Measurements from ENCODE around the gene SEMA3D.

The SEMA3D gene

GRCh38 chr7:85081392-85081791, 105.5 kb downstream of the SEMA3D start:
- DNase-seq (ENCODE audit: low read depth in 1 of 2, low spot score in 1 of 2): no peak

- no peak for DNase-seq (ENCODE audit: low read depth in 1 of 2, low spot score in 1 of 2)
These were observed 107.4 kb downstream of the SEMA3D start for GRCh38 chr7:85079434-85079833.

DNA sequence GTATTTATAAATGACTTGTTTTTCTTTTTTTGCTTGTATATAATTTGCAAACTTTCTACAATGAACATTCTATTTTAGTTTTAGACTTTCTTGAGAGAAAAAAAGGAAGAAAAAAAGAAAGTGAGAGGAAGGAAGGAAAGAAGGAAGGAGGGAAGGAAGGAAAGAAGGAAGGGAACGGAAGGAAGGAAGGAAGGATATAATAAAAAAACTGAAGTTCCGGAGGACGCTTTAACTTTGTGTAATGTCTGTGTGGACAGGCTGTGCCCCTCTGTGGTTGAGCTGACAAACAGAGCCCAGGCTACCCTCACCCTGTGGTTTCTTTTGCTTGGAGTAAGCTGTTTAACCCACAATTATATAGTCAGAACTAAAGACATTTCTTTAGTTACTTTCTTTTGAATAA, 108.7 kb downstream of the SEMA3D start:
- DNase-seq (ENCODE audit: low read depth in 1 of 2, low spot score in 1 of 2): no peak

GRCh38 chr7:85075864-85076263, 111.0 kb downstream of the SEMA3D start:
- no peak for DNase-seq (ENCODE audit: low read depth in 1 of 2, low spot score in 1 of 2)

GRCh38 chr7:85074992-85075391, 111.9 kb downstream of the SEMA3D start:
- no peak for DNase-seq (ENCODE audit: low read depth in 1 of 2, low spot score in 1 of 2)

DNA sequence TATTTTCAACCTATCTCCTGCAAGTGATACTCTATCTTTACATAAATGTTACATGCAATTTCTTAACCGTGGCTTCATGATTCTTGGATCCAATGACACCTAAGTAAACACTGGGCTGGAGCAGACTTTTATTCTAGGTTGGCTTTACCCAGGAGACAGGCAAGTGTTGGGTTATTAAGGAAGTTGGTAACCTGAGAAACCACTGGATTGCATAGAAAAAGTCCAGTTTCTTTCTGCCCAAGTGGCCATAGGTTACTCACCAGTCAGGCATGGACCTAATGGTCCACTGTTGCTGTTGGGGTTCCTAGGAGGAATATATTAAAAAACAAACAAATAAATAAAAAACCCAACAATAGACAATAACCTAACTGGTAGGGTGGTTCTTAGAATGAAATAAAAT, 112.8 kb downstream of the SEMA3D start:
- DNase-seq (ENCODE audit: low read depth in 1 of 2, low spot score in 1 of 2): no peak

DNA sequence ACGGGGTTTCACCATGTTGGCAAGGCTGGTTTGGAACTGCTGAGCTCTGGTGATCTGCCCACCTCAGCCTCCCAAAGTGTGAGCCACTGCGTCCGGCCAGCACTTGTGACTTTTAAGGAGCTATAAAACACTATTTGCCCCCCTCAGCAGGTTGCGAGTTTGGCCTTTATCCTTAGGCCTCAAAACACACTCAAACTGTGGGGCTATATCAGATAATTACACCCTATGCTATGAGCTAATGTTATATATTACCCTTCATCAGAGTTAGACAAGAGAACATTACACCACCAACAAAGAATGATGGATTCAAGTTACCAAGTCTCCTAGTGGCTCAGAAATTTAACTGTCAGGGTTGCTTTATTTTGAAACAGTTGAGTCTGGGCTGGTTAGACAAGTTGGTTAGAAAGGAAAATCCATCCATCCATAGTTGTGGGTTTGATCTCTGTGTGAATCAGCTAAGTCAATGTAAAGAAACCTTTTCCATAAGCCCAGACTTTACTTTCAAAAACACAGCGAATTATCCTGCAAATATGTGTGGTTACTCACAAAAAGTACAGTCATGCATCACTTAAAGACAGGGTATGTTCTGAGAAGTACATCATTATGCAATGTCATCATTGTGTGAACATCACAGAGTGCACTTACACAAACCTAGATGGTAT, 115.8 kb downstream of the SEMA3D start:
- no peak for DNase-seq (ENCODE audit: low read depth in 1 of 2, low spot score in 1 of 2)

DNA sequence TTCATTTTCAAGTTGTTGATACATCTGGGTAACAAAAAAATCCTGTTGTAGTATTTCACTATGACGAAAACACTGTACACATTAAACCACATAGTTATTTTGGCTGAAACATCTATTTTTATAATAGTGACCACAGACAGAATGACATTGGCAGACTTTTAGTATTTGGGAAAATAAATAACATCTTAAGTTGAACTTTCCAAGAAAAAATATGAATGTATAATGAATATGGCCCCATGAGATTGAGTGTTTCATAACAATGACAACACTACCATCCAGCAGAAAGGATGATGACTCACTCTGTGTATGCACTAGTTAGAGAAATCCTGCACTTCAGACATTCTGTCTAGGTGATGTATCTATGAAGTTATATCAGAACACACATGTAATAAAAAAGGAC, 118.1 kb downstream of the SEMA3D start:
- no peak for DNase-seq (ENCODE audit: low read depth in 1 of 2, low spot score in 1 of 2)

DNA sequence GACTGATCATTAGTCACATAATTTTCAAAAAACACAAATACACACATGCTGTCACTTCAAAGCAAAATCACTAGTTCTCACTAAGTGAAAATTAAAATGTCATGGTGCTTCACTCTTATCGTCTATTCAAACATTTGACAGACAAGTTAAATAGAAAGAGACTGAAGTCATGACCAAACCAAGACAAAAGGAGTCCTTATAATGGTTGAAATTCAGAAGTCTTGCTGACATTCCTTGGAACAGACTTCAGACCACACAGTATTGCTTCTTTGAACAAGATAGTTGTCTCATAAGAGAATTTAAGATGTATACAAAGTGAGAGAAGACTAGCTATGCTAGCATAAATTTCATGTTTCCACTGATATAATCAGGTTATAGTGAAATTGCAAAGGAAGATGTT, 119.5 kb downstream of the SEMA3D start:
- no peak for DNase-seq (ENCODE audit: low read depth in 1 of 2, low spot score in 1 of 2)

DNA sequence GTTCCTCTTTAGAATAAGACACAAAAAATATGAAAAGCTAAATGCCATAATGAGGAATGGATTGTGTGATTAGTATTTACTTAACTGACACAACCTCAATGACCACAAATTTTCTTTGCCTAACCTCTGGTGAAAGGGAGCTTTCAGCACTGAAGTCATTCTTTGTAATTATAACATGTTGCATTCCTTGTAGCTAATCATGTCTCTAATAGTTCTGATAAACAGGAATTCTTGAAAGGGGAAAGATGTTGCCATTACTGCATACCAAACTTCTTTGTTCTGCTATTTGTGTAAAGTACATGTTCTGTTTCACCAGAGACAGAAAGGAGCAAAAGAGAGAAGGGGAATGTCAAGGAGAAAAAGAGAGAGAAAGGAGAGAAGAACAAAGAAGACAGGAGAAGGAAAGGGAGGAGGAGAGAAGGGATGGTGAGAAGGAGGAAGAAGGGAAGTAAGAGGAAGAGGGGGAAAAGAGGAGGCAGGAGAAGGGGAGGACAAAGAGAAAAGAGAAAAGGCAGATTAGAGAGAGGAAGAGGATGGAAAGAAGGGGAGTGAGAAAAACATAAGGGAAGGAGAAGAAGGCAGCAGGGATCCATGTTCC, 120.9 kb downstream of the SEMA3D start:
- no peak for DNase-seq (ENCODE audit: low read depth in 1 of 2, low spot score in 1 of 2)

- DNase-seq (ENCODE audit: low read depth in 1 of 2, low spot score in 1 of 2): no peak
These were observed 121.5 kb downstream of the SEMA3D start for GRCh38 chr7:85065306-85065705.

DNA sequence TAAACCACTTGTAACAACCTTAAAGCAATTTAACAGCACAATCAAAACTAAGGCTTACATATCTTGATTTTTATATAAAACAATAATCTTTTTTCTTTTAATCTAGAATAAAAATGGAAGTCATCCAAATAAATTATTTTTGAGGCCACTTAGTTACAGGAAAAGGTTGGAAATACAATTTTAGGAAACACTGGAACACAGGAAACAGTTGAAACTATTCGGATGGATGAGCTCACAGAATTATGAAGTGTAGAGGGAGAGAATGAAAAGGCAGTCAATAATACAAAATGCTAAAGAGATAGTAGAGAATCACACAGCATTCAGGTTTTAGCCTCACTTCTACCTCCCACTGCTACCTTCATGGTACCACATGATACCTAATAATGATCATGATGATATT, 124.2 kb downstream of the SEMA3D start:
- no peak for DNase-seq (ENCODE audit: low read depth in 1 of 2, low spot score in 1 of 2)

DNA sequence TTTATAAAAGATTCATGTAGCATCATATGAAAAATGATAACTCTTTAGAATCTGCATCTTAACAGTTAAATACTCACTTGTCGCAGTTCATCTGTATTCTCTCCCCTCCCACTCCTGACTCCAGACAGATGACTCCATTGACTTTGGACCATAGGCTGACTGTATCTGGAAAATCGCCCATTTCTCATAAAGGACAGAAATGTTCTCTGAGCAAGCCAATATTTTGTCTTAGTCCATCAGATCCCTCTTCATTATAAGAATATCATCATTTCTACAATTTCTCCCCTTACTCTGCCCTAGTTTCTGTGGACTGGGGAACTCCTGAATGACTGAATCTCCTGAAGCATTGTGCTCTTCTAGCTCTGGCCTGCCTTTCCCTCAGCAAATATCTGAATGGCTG, 125.4 kb downstream of the SEMA3D start:
- no peak for DNase-seq (ENCODE audit: low read depth in 1 of 2, low spot score in 1 of 2)

- DNase-seq (ENCODE audit: low read depth in 1 of 2, low spot score in 1 of 2): no peak
These were observed 126.2 kb downstream of the SEMA3D start for GRCh38 chr7:85060696-85061095.

DNA sequence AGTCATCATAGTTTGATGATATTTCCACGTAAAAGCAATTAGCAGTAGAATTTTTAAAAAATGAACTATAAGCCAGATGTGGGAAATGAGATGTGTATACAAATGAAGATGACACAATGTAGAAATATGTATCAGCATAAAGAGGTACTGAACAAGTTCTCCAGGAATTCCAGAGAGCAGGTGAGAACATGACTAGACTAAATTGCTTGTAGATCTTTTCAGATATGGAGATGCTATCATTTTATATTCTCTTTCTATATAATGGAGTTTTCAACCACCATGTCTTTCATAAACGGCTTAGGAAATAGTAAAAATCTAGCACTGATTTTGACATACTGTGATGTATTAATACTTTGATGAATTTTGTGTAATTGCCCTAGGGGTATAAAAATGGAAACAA, 130.9 kb downstream of the SEMA3D start:
- no peak for DNase-seq (ENCODE audit: low read depth in 1 of 2, low spot score in 1 of 2)

DNA sequence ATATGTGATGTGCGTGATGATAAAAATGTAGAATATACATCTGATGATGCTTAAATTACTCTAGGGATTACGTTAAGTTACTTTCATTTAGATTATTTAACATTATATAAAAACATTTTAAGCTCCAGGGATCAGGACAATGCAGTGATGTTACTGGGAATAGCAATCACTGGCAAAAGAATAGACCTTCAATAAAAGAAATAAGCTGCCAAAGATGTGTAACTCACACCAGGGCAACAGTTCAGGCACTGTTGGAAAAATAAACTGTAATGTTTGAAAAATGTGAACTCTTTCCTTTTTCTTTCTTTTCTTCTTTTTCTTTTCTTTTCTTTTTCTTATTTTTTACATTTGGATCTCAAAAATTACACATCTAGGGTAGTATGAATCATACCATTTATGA, 131.7 kb downstream of the SEMA3D start:
- no peak for DNase-seq (ENCODE audit: low read depth in 1 of 2, low spot score in 1 of 2)

DNA sequence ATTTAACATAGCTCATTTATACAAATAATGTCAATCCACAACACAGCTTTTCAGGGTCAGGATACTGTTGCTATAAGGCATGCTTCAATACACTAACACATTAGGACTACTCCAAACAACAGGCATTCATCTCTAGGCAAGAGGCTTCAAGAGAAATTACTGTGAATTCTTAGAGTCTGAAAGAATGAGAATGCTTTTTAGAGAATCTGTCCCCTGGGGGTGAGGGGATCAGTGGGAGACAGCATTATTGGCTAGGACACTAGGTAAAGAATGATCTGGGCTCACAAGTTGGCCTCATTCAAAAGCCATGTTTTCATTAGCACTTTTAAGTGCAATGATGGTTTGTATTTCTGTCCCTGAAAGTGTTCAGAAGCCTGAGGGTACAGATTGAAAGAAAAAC, 132.6 kb downstream of the SEMA3D start:
- DNase-seq (ENCODE audit: low read depth in 1 of 2, low spot score in 1 of 2): no peak

DNA sequence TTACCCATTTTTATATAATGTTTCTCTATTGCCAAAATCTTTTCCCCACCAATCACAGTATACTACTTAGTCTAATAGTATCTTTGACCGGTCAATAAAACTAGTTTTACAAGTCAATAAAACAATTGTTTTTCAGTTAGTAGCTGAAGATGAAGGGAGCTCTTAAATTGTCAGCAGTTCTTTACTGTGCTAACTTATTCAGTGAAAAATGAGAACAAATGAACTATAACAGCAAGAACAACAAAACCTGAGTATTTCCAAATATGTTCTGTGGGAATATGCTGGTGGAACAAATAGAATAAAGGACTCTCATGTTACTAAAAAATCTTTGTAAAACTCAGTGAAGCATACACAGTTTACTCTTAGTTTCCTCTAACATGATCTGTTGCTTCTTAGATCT, 134.0 kb downstream of the SEMA3D start:
- DNase-seq (ENCODE audit: low read depth in 1 of 2, low spot score in 1 of 2): no peak

GRCh38 chr7:85052056-85052737, 134.7 kb downstream of the SEMA3D start:
- DNase-seq (ENCODE audit: low read depth in 1 of 2, low spot score in 1 of 2): no peak

DNA sequence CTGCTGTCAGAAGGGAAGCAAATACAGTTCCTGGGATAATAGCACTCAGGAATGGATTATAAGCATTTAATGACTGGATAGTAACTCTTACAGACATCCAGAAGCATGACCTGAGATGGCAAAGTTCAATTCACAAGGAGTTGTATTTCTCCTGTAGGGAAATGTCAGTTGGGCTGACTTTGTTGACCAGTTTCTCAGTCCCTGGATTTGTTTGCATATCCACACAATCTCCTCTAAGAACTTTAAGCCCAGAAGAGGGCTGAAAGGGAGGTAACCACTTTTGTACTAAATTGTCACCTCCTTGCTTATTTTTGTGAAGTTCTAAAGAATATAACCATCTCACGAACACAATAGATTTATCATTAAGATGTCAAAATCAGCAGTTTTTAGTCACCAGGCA, 140.3 kb downstream of the SEMA3D start:
- no peak for DNase-seq (ENCODE audit: low read depth in 1 of 2, low spot score in 1 of 2)

DNA sequence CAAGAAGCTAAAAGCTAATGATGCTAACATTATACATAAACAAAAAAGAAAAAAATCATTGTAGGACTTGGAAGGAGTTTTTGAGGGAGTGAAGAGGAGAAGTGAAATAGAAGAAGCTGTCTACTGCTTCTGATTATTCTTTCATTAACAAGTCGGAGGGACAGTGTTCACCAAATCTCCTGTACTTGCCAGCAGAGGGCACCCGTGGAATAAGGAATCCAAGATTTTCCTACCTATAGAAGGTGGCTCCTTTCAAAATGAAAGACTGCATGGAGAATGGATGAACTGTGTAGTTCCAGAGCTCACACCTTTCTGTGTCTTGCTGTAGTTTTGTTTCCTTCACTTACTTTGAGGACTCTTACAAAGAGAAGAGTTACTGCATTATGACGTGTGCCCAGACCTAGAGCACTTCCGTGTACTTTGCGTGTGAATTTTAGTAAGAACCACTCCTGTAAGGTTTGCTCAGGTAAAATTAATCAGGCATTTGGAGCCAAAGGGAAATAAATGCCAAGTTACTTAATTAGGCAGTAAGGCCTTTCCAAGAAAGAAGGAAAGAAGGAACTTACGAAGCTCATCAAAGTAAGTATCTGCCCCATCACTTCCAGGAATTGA, 145.1 kb downstream of the SEMA3D start:
- no peak for DNase-seq (ENCODE audit: low read depth in 1 of 2, low spot score in 1 of 2)

- no peak for DNase-seq (ENCODE audit: low read depth in 1 of 2, low spot score in 1 of 2)
These were observed 147.5 kb downstream of the SEMA3D start for GRCh38 chr7:85039196-85039923.

Measured in activated CD4-positive, alpha-beta T cell treated with anti-CD3 and anti-CD28 coated beads, Interleukin-2, amount 50 U/mL, for 24 hours (primary cell).